GM21360 (cell line): ENCODE data around the gene BEGAIN.

Source experiments
- ATAC-seq: cut with Tn5 transposase; IDR thresholded peaks from one replicate; pipeline ENCODE4 v1.9.1; 2021; ENCODE audit warnings: mild to moderate bottlenecking, moderate library complexity; ENCODE audit not compliant: unreplicated experiment

The BEGAIN gene

DNA sequence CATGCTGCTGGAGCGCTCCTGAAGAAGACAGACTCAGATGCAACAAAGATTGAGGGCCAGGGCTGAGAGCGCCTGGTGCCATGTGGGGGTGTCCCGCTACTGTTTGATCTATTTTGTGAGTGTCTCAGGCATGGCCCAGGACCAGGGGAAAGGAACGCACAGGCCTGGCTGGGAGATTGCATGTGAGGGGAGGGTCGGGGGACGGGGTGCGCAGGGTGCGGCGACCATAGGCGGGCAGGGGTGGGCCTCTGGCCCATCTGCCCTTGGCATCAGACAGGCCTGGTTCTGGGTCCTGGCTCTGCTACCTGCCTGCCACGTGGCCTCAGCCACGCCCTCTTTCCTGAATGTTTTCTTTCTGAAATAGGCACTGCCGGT lies 47.5 kb downstream of the BEGAIN start:
- no peak for ATAC-seq

DNA sequence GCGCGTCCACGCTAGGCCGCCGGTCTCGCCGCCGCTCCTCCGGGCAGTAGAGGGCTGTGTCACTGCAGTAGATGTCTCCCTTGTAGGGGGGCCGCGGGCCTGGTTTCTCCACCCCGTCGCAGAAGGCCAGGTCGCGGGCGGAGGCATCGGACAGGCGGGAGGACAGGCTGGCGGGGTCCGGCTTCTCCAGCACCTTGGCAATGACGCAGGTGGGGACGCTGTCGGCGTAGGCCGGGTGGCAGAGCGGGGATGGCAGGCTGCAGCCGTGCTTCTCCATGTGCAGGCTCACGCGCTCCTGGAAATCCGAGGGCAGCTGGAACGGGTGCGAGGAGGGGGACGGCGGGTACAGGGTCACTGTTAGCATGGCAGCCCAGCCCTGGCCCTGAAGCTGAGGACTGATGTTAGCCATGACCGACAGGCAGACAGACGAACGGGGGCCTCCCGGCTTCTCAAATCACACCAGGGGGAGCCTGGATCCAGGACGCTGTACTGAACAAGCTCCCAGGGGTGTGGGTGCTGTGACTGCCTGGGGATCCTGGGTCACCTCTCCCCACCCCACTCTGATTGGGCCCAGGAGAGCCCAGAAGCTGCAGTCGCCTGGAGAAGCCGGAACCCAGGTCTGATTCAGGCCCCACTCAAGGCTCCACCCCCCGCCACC lies 48.1 kb downstream of the BEGAIN start:
- no peak for ATAC-seq

DNA sequence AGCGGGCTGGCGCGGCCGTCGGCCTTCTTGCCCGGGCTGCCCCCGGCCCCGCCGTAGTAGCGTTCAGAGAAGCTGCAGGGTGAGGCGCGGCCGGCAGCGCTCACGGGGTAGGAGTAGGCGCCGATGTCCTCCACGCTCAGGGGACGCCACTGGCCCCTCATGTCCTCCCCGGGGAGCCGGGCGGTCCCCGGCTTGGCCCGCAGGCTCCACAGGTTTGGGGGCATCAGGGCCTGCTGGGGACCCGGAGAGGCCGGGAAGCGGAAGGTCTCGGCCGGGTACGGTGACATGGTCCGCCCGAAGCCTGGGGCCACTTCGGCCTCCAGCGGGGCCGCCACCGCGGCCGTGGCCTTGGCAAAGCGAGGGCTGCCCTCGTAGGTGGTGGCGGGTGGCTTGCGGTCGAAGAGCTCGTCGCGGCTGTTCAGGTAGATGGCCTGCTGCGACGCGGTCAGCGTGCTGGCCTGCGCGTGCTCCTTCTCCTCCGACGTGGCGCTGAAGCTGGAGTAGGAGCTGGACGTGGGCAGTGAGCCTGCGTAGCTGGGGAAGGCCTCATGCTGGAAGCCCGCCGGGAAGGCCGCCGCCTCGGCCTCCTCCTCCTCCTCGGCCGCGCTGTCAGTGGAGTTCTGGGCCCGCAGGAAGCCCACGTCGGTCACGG lies 48.7 kb downstream of the BEGAIN start:
- no peak for ATAC-seq

DNA sequence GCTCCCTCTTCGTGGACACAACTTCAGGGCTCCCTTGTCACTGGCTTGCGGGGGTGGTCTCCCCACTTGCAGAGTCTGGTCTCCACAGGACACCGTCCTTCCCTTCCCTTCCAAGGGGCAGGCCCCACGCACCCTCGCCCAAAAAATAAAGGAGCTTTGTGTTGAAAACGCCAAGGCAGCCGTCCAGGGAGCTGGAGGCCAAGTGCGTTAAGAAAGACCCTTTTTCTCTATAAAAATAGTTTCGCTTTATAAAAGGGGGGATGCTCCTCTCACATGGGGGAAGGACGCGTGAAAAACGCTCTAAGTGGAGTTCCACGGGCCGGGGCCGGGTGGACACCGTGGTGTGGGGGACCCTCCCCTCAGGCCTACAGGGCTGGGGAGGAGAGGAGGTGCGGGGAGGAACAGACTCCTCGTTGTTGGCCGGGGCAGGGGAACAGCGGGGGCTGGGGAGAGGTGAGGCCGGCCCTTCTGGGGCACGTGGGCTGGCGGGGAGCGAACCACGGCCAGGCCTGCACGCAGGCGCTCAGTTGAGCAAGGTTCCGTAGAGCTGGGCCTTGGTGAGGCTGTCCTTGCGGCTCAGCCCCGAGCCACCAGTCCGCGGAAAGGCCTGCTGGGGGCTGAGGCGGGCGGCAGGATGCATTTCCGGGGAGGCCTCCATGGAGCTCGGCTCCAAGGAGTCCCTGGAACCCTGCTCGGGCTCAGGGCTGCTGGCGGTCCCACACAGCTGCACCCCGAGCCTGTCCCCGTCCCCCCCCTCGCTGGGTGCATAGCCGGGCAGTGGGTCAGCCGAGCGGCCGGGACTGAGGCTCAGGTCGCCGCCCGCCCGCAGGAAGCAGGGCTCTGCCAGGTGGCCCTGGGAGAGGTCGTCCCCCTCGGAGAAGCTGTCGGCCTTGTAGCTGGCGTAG lies 49.5 kb downstream of the BEGAIN start:
- no peak for ATAC-seq

DNA sequence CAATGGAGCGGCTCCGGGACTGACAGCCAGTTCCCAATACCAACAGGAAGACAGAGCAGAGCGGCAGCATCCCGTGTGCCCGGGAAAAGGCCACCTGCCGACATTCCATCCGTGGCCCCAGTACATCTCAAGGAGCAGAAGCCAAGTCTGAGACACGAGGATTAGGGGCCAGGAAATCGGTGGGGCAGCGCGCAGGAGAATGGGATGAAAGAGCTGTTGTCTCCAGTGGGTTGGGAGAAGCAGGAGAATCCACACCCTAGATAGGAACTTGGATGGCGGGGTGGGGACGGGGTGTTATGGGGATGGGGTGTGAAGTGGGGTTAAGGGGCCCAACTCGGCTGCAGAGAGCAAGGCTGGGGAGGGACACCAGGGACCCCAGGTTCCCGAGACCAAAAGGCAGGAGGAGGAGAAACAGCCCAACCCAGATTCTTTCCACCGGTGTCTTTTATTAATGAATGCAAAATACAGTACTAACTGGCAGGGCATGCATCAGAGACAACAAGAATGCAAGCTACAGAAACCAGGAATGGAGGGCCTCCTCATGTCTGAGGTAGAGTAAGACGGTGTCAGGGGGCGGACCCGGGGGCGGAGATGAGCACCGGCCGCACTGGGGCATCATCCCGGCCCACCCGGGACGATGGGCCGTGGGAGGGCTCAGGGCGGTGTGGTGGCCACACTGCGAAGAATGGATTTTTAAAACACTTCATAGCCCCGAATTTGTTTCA lies 50.3 kb downstream of the BEGAIN start:
- ATAC-seq = no peak

DNA sequence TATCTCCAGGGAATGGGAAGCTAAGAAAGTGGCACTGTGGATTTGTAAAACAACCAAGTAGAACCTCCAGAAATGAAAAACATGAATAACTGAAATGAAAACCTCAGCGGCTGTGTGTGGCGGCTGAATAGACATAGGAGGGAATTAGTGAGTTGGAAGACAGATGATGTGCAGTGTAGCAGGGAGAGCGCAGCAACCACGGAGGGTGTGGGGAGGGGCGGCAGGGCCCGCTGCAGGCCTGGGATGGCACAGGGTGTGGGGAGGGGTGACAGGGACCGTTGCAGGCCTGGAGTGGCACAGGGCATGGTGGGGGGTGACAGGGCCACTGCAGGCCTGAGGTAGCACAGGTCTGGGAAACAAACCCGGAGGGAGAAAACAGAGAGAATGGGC lies 51.1 kb downstream of the BEGAIN start:
- no peak for ATAC-seq

DNA sequence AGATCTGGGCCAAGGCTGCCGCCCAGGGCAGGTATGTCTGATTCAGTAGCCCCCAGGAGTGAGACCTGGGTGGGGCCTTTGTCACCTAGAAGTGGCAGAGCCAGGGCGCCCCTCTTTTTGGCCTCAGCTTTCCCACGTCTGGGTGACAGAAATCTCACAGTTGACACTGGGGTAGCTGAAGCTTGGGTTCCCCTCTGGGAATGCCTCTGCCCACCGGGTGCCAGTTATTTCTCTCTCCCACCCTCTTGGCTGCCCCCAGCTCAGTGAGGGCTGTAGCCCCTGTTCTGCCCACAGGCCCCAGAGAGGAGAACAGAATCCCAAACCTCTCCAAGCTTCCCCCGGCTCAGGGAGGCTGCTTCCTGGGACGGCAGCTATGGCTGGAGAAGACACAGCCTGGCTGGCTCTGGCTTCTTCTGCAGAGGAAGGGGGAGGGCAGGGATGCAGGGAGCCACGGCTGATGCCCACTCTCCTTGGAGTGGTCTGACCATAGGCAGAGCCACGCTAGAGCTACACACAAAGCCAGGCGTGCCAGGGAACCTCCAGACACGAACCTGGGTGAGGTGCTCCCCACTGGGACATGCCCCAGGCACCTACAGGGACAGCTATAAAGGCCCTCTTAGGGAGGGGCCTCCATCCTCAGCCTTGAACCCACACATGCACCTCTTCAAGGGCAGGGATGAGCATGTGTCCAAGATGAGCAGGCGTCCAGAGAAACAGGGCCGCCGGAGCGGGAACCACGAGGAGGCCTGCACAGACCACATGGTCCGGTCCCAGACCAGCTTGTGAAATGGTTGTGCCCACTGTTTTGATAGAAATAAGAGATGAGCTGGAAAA lies 51.7 kb downstream of the BEGAIN start:
- no peak for ATAC-seq

DNA sequence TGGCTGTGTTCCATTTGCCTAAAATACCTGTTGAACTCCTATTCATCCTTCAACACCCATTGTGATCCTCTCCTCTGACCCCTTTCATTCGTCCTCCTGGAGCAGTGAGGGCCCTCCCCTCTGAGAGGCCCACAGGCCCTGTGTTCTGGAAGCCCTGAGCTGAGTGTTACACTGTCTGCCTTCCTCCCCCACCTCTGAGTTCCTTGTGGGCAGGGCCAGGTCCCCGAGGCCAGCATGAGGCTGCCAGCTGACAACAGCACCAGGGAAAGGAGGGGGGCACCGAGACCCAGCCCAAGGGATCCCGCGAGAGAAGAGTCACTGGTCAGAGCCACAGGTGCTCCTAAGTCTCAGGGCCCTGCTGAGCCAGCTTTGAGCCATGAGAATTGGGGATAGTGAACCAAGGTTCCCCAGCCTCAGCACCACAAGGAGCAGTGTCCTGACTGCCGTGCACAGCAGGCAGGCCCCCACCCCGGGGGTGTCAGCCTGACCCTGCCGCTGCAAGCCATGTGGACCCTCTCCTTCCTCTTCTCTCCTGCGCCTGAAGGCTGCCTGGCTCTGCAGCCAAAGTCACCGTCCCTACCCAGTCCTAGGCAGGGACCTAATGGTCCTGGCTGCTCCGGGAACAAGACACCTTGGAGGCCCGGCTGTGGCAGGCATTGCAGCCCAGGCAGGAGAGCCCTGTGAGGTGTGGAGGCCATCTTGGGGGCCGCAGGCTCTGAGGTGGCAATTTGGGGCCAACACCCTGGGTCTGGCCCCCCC lies 52.5 kb downstream of the BEGAIN start:
- ATAC-seq = no peak

DNA sequence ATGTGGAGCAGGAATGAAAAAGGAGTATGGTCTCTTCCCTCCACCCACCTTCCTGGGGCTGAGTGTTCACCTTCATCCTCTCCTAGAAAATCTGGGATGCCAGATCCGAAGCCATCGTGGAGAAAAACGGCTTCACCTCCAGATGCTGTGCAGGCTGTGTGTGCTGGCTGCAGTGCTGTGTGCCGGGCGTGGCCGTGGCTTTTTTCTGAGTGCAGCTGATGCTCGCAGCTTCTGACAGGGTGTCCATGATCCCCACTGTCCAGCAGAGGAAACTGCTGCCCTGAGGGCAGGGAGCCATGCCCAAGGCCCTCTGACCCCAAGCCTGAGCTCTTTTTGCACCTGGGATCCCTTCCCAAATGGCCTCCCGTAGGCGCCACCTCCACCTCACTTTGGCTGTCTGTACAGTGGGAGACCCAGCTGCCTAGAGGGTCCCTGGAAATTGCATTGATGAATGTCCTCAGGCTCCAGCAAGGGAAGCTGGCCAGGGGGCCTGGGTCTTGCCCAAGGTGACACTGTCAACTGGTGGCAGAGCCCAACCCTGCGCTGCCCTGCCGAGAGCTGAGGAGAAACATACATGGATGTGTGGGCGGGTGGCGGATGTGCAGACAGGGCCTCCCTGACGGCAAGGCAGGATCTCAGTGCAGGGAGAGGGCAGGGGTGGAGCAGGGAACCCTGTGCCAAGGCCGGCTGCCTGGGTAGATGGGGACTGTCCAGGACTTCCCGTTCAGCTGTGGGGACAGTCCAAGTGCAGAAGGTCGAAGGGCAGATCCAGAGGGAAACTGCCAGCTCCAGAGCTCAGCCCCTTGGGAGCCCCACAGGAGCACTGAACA lies 53.3 kb downstream of the BEGAIN start:
- no peak for ATAC-seq

DNA sequence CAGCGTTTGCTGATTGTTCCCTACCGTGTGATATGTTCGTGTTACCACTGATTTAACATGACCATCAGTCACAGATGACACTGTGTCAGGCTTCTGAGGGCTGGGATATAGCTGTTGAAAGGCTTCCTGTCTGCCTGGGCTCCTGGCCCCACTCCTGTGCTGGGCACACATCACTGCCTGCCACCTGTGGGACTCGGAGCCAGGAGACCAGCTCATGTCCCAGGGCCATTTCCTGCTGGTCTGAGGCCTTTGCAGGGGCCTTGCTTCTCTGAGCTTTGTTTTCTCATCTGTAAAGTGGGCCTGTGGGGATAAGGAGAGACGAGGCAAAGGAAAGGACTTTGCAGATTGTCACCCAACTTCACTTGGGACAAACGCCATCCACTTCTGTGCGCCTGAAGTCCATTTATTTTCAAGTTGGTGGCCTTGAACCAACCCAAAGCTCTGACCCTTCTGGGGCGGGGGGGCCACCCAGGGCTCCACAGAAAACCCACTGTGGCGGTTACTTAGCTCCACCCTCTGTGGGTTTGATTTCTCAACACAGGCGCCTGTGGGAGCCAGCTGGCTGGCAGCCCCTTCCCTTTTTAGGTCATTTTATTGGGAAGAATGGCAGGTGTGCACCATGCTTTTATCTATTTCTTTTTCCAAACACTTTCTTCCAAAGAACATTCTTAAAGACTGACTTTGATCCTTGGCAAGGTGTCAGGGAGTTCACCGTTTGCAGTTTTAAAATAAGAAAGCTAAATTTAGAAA lies 54.1 kb downstream of the BEGAIN start:
- ATAC-seq = no peak

DNA sequence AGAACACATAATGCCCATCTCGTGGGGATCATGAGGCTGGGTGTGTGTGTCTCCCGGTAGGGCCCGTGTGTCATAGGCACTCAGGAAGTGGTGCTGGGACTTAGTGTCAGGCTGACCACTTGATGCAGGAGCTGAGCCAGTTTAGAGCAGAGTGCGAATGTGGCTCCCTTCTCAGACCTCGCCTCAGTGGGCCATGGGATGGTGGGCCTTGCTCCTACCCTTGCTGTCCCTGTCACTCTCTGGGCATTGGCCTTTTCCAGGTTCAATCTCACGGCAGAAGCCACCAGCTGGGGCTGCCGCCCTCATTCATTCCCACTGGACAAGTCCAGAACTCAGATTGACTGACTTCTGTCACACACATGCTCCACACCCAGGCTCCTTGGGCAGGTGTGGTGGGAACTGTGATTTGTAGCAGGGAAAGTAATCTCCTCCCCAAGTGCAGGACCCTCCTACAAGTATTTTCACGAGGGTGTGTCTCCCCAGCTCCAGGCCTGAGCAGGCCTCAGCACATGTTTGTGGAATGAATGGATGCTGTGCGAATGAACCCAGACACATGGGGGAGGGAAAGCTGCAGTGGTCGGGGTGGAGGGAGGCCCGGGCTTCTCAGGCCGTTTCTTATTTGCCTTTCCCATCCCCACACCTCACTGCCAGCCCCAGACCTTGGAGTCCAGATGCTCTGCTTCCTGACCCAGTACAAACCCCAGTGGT lies 54.9 kb downstream of the BEGAIN start:
- no peak for ATAC-seq

DNA sequence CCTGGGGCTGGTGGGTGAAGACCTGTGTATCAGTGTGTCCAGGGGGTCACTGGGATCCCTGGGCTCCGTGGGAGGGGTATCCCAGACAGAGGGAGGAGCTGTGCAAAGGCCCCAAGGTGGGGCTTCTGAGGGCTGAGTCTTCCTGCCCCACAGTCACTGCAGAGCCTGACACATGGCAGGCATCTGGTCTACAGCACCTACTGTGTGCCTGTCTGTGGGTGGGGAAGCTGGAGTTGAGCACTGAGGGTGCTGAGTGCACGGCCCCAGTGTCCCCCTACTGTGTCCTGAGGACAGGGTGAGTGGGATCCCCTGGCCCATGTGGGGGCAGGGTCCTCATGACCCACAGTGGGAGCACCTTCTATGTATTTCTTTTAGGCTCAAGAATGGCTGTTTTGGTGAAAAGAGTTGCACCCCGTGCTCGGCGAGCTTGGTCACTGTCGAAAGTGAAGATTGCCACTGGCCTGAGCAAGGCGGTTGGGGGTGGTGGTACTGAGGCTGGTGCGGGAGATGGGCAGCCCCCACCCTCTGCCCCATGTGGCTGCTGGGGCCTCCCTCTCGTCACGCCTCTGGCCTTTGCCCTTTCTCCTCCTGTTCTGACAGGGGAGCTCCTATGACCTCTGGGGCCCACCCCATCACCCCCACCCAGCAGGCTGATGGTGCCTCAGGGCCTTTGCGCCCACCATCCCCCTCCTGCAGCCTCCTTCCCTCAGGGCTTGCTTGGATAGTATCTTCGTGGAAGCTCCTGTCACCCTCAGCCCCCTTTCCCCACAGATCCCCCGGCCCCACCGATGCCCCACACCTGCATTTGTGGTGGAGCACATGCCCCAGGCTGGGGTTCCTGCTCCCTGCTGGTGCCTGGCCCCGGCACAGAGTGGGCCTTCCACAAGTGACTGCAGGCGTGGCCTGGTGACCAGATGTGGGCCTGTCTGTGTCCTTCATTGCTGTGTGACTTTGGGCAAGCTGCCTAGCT lies 55.8 kb downstream of the BEGAIN start:
- ATAC-seq = no peak

DNA sequence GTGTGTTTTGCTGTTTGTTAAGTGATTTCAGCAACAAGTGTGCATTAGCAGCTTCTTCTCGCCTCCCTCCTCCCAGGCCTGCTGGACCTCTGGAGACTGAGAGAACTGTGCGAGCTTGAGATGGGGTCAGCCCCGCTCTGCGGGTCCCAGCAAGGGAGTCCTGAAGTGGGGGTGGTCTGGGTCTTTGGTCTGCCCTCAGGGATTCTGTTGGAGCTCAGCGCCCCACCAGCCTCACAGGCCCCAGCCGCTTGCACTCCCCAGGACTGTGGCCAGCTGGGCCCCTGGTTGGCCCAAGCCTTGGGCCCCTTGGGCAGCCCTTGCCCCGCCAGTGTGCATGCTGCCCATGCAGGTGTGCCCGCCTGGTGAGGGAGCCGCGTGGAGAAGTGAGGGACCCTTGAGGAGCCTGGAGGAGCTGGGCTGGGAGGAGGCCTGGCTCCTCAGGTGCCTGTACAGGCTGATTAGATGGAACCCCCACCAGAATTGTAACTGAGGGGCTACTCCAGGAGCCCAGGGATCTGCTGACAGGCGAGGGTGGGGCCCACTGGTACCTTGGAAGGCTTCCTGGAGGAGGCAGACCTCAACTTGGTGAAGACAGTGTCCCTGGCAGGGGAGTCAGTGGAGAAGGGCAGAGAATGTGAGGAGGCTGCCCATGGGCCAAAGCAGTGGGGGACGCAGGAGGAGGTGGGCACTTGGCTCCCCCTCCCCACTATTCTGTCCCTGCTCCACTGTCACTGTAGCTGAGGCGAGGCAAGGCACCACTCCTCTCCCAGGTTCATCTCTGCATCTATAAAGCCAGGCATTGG lies 56.7 kb downstream of the BEGAIN start:
- ATAC-seq = no peak

DNA sequence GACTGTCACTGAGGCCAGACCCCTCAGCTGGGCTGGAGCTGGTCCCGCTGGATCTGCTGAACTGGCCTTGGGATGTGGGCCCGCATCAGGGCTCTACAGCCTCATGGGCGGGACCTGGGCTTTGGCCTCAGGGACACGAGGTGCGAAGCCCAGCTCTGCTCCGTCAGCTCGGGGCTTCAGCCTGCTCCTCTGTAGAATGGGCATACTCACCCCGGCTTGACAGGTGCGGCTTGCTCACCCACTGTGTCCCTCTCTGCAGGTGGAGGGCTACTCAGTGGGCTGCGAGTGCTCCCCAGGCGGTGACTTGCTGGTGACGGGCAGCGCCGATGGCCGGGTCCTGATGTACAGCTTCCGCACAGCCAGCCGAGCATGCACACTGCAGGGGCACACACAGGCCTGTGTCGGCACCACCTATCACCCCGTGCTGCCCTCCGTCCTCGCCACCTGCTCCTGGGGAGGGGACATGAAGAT lies 57.6 kb downstream of the BEGAIN start:
- ATAC-seq = no peak

DNA sequence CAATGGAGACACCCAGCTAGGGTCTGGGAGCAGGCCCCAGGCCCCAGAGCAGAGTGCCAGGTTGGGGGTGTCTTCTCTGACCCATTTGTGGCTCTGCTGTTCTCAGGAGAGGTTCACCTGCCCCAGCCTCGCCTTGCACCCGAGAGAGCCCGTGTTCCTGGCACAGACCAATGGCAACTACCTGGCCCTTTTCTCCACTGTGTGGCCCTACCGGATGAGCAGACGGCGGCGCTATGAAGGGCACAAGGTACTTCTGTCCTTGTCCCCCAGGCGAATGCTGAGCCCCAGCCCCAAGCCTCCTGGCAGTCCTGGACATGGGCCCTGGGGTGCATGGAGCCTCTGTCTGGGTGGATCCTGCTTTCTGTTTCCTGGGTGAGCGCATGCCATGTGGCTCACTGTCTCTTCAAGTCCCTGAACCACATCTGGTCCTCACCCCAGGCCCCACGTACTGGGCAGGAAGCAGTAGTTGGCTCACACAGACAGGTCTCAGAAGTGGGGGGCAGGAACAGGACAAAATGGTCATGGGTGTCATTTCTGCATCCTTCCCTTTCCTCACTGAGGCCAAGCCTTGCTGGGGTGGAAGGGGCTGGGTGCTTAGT lies 58.2 kb downstream of the BEGAIN start:
- ATAC-seq = no peak
